Measurements from ENCODE around the gene GIMAP2.

GIMAP2 gene

DNA sequence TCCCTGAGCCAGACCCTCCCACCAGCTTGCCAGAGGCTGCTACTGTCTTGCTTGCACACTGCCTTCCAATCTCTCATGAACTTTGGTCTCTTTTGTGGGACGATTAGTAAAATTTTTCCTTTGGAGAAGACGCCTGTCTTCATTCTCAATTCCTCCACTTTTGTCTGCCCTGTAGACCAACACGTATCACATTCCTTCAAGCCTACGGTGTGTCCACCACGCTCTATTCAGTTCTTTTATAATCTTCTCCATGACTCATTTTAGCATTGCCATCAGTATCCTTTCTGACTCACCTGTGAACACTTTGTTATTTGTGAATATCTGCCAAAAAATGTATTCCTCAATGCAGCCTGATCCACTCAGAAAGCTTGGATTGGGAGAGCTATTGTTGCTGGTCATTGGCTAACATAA is 53.1 kb downstream of the GIMAP2 start:
- Histone ChIP-seq H2BK12ac (ENCODE audit: low read length in 2 of 2) (no peak overlapping the region), H3K4ac (ENCODE audit: low read depth in 1 of 2, low read length in 2 of 2) (no peak overlapping the region), H2BK15ac (ENCODE audit: low read depth, poor library complexity, severe bottlenecking) (no peak overlapping the region), H2AK5ac (ENCODE audit: low read length, severe bottlenecking) (no peak overlapping the region), H3K79me1 (replicated peaks; ENCODE audit: low read length, poor library complexity, severe bottlenecking) (no peaks in the 10 kb centered on the region), H2BK120ac (ENCODE audit: low read depth, low read length) (no peak overlapping the region), H3K23ac (ENCODE audit: low read length in 2 of 2) (no peak overlapping the region), H2BK5ac (ENCODE audit: low read depth, low read length, poor library complexity, severe bottlenecking) (no peak overlapping the region), H3K4me2 (ENCODE audit: low read length, poor library complexity, severe bottlenecking) (no peak overlapping the region), H3K4me1 (ENCODE audit: control insufficient read depth, insufficient read depth, low read depth, low read length) (no peaks in the 10 kb centered on the region), H3K36me3 (ENCODE audit: control insufficient read depth in 1 of 2, insufficient read depth in 2 of 2, low read depth in 1 of 2, low read length in 2 of 2) (no peaks in the 10 kb centered on the region), H3K14ac (ENCODE audit: low read length in 2 of 2) (no peak overlapping the region), H4K8ac (ENCODE audit: low read length) (no peak overlapping the region), H3K27ac (ENCODE audit: low read length, poor library complexity, severe bottlenecking) (no peak overlapping the region), H3K9ac (ENCODE audit: low read length) (no peak overlapping the region), H2AFZ (ENCODE audit: low read depth, low read length) (no peak overlapping the region), H3K9me3 (ENCODE audit: control insufficient read depth, low read length) (no peaks in the 10 kb centered on the region), H3K4me3 (ENCODE audit: insufficient read depth in 1 of 2, low read depth in 1 of 2, low read length in 2 of 2) (no peak overlapping the region), H3K27me3 (ENCODE audit: control insufficient read depth in 1 of 2, insufficient read depth in 1 of 2, low read length in 2 of 2) (peaks cover 0 to 17% of the 10 kb centered on the region in 2 experiments), H4K91ac (ENCODE audit: low read length) (no peak overlapping the region), H3K18ac (ENCODE audit: low read depth in 1 of 2, low read length in 2 of 2) (no peak overlapping the region)
- no peak for DNase-seq
- 67% methylated on average over 5 of the region's 5 CpGs for WGBS

DNA sequence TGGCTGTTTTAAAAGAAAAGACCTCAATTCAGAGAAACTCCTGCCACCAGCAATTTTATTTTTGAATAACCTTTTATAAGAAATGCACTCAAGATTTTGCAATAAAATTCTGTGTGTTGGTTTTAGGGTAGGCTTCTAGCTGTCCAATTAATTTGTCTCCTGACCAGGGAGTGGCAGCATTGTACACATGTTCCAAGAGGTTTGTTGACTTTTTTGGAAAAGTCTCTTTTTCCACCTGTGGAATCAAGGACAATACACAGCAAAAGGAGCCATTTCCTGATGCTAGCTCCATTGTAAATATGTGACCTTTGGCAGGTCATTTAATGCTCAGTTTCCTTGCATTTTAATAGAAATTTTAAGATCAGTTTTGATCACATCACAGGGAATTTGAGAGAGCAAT is 53.5 kb downstream of the GIMAP2 start:
- Histone ChIP-seq H3K18ac (ENCODE audit: low read depth in 1 of 2, low read length in 2 of 2) (no peak overlapping the region), H2BK5ac (ENCODE audit: low read depth, low read length, poor library complexity, severe bottlenecking) (no peak overlapping the region), H3K27me3 (ENCODE audit: control insufficient read depth in 1 of 2, insufficient read depth in 1 of 2, low read length in 2 of 2) (peaks cover 0 to 17% of the 10 kb centered on the region in 2 experiments), H3K27ac (ENCODE audit: low read length, poor library complexity, severe bottlenecking) (no peak overlapping the region), H4K91ac (ENCODE audit: low read length) (no peak overlapping the region), H3K14ac (ENCODE audit: low read length in 2 of 2) (no peak overlapping the region), H2AK5ac (ENCODE audit: low read length, severe bottlenecking) (no peak overlapping the region), H2BK12ac (ENCODE audit: low read length in 2 of 2) (no peak overlapping the region), H3K79me1 (replicated peaks; ENCODE audit: low read length, poor library complexity, severe bottlenecking) (no peaks in the 10 kb centered on the region), H2BK15ac (ENCODE audit: low read depth, poor library complexity, severe bottlenecking) (no peak overlapping the region), H2BK120ac (ENCODE audit: low read depth, low read length) (no peak overlapping the region), H3K4me2 (ENCODE audit: low read length, poor library complexity, severe bottlenecking) (no peak overlapping the region), H4K8ac (ENCODE audit: low read length) (no peak overlapping the region), H3K4me3 (ENCODE audit: insufficient read depth in 1 of 2, low read depth in 1 of 2, low read length in 2 of 2) (no peak overlapping the region), H3K36me3 (ENCODE audit: control insufficient read depth in 1 of 2, insufficient read depth in 2 of 2, low read depth in 1 of 2, low read length in 2 of 2) (no peaks in the 10 kb centered on the region), H2AFZ (ENCODE audit: low read depth, low read length) (no peak overlapping the region), H3K4ac (ENCODE audit: low read depth in 1 of 2, low read length in 2 of 2) (no peak overlapping the region), H3K9ac (ENCODE audit: low read length) (no peak overlapping the region), H3K4me1 (ENCODE audit: control insufficient read depth, insufficient read depth, low read depth, low read length) (no peaks in the 10 kb centered on the region), H3K9me3 (ENCODE audit: control insufficient read depth, low read length) (no peaks in the 10 kb centered on the region), H3K23ac (ENCODE audit: low read length in 2 of 2) (no peak overlapping the region)
- DNase-seq = no peak

DNA sequence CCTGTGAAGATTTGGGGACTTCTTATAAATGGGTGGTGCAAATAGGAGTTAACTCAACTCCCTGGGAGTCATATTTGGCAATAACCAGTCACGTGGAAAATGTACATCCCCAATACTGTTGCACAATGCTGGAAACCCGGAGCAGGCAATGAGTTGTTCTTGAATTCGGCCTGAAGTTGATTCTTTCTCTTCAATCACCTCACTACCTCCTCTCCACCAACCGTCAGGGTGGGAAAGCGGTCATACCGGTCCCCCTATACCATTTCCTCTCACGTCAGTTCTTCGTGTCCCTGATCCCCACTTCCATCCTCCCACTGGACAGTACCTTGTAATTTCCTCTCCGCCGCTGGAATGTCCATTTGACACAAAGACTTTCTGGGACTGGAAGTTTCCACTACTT is 54.5 kb downstream of the GIMAP2 start:
- Histone ChIP-seq H2BK15ac (ENCODE audit: low read depth, poor library complexity, severe bottlenecking) (no peak overlapping the region), H3K36me3 (ENCODE audit: control insufficient read depth in 1 of 2, insufficient read depth in 2 of 2, low read depth in 1 of 2, low read length in 2 of 2) (no peaks in the 10 kb centered on the region), H2AFZ (ENCODE audit: low read depth, low read length) (no peak overlapping the region), H3K18ac (ENCODE audit: low read depth in 1 of 2, low read length in 2 of 2) (no peak overlapping the region), H3K14ac (ENCODE audit: low read length in 2 of 2) (no peak overlapping the region), H4K91ac (ENCODE audit: low read length) (no peak overlapping the region), H3K4me2 (ENCODE audit: low read length, poor library complexity, severe bottlenecking) (no peak overlapping the region), H3K27me3 (ENCODE audit: control insufficient read depth in 1 of 2, insufficient read depth in 1 of 2, low read length in 2 of 2) (peaks cover 0 to 17% of the 10 kb centered on the region in 2 experiments), H3K4me3 (ENCODE audit: insufficient read depth in 1 of 2, low read depth in 1 of 2, low read length in 2 of 2) (no peak overlapping the region), H3K9ac (ENCODE audit: low read length) (no peak overlapping the region), H3K4me1 (ENCODE audit: control insufficient read depth, insufficient read depth, low read depth, low read length) (no peaks in the 10 kb centered on the region), H2BK12ac (ENCODE audit: low read length in 2 of 2) (no peak overlapping the region), H4K8ac (ENCODE audit: low read length) (no peak overlapping the region), H3K9me3 (ENCODE audit: control insufficient read depth, low read length) (no peaks in the 10 kb centered on the region), H2BK5ac (ENCODE audit: low read depth, low read length, poor library complexity, severe bottlenecking) (no peak overlapping the region), H2BK120ac (ENCODE audit: low read depth, low read length) (no peak overlapping the region), H2AK5ac (ENCODE audit: low read length, severe bottlenecking) (no peak overlapping the region), H3K23ac (ENCODE audit: low read length in 2 of 2) (no peak overlapping the region), H3K27ac (ENCODE audit: low read length, poor library complexity, severe bottlenecking) (no peak overlapping the region), H3K4ac (ENCODE audit: low read depth in 1 of 2, low read length in 2 of 2) (no peak overlapping the region), H3K79me1 (replicated peaks; ENCODE audit: low read length, poor library complexity, severe bottlenecking) (no peaks in the 10 kb centered on the region)
- no peak for DNase-seq
- 63% methylated on average over 9 of the region's 10 CpGs for WGBS

DNA sequence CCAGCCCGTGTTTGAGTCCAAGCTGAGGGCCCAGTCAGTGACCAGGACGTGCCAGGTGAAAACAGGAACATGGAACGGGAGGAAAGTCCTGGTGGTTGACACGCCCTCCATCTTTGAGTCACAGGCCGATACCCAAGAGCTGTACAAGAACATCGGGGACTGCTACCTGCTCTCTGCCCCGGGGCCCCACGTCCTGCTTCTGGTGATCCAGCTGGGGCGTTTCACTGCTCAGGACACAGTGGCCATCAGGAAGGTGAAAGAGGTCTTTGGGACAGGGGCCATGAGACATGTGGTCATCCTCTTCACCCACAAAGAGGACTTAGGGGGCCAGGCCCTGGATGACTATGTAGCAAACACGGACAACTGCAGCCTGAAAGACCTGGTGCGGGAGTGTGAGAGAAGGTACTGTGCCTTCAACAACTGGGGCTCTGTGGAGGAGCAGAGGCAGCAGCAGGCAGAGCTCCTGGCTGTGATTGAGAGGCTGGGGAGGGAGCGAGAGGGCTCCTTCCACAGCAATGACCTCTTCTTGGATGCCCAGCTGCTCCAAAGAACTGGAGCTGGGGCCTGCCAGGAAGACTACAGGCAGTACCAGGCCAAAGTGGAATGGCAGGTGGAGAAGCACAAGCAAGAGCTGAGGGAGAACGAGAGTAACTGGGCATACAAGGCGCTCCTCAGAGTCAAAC is 56.9 kb downstream of the GIMAP2 start:
- Histone ChIP-seq H2AFZ (ENCODE audit: low read depth, low read length) (no peak overlapping the region), H3K36me3 (ENCODE audit: control insufficient read depth in 1 of 2, insufficient read depth in 2 of 2, low read depth in 1 of 2, low read length in 2 of 2) (no peaks in the 10 kb centered on the region), H3K14ac (ENCODE audit: low read length in 2 of 2) (no peak overlapping the region), H3K79me1 (replicated peaks; ENCODE audit: low read length, poor library complexity, severe bottlenecking) (no peaks in the 10 kb centered on the region), H4K8ac (ENCODE audit: low read length) (no peak overlapping the region), H3K18ac (ENCODE audit: low read depth in 1 of 2, low read length in 2 of 2) (no peak overlapping the region), H2AK5ac (ENCODE audit: low read length, severe bottlenecking) (no peak overlapping the region), H3K9me3 (ENCODE audit: control insufficient read depth, low read length) (no peaks in the 10 kb centered on the region), H4K91ac (ENCODE audit: low read length) (no peak overlapping the region), H3K4me1 (ENCODE audit: control insufficient read depth, insufficient read depth, low read depth, low read length) (no peaks in the 10 kb centered on the region), H3K27ac (ENCODE audit: low read length, poor library complexity, severe bottlenecking) (no peak overlapping the region), H2BK15ac (ENCODE audit: low read depth, poor library complexity, severe bottlenecking) (no peak overlapping the region), H3K23ac (ENCODE audit: low read length in 2 of 2) (no peak overlapping the region), H3K9ac (ENCODE audit: low read length) (no peak overlapping the region), H3K4me3 (ENCODE audit: insufficient read depth in 1 of 2, low read depth in 1 of 2, low read length in 2 of 2) (no peak overlapping the region), H3K4me2 (ENCODE audit: low read length, poor library complexity, severe bottlenecking) (no peak overlapping the region), H2BK120ac (ENCODE audit: low read depth, low read length) (no peak overlapping the region), H3K4ac (ENCODE audit: low read depth in 1 of 2, low read length in 2 of 2) (no peak overlapping the region), H3K27me3 (ENCODE audit: control insufficient read depth in 1 of 2, insufficient read depth in 1 of 2, low read length in 2 of 2) (peaks cover 0 to 11% of the 10 kb centered on the region in 2 experiments), H2BK5ac (ENCODE audit: low read depth, low read length, poor library complexity, severe bottlenecking) (no peak overlapping the region), H2BK12ac (ENCODE audit: low read length in 2 of 2) (no peak overlapping the region)
- DNase-seq = no peak
- 74% methylated on average over 12 of the region's 14 CpGs for WGBS

All from mesenchymal stem cell (in vitro differentiated cells and primary cell).